CD4-positive, alpha-beta T cell treated with Interleukin-4 for 1 hour (primary cell): ENCODE data around the gene OSM.
"Not testable (repeated sequence)": the region's sequence is repeated elsewhere in the genome, so short reads cannot be mapped to it uniquely, and the experiment has no call there.

Source experiments
- DNase-seq, 2 donors: peaks; one replicate each; pipeline ENCODE4 v3.0.0-alpha.2; 2020 to 2022

Gene OSM

GRCh38 chr22:30241576-30242371, 24.9 kb downstream of the OSM start:
- no peak for DNase-seq

GRCh38 chr22:30240541-30241417, 25.9 kb downstream of the OSM start:
- DNase-seq, result no peak

GRCh38 chr22:30239488-30240405, 26.9 kb downstream of the OSM start:
- no peak for DNase-seq

- no peak for DNase-seq
Observed at GRCh38 chr22:30238661-30239487, 27.8 kb downstream of the OSM start.

- DNase-seq, result no peak
Observed at GRCh38 chr22:30238136-30238535, 28.5 kb downstream of the OSM start.

GRCh38 chr22:30236875-30237274, 29.8 kb downstream of the OSM start:
- DNase-seq, result no peak

GRCh38 chr22:30235687-30236170, 30.9 kb downstream of the OSM start:
- no peak for DNase-seq

GRCh38 chr22:30234786-30235470, 31.7 kb downstream of the OSM start:
- DNase-seq, result no peak

- DNase-seq, result not testable (repeated sequence)
Observed at GRCh38 chr22:30234325-30234724, 32.3 kb downstream of the OSM start.

- no peak for DNase-seq
Observed at GRCh38 chr22:30233582-30233981, 33.1 kb downstream of the OSM start.

- DNase-seq, result no peak
Observed at GRCh38 chr22:30232716-30233218, 33.9 kb downstream of the OSM start.

- no peak for DNase-seq
Observed at GRCh38 chr22:30230787-30231461, 35.7 kb downstream of the OSM start.

- no peak for DNase-seq
Observed at GRCh38 chr22:30230330-30230729, 36.3 kb downstream of the OSM start.

- DNase-seq, result no peak
Observed at GRCh38 chr22:30228509-30229359, 37.9 kb downstream of the OSM start.

GRCh38 chr22:30227438-30228228, 39.0 kb downstream of the OSM start:
- no peak for DNase-seq

- no peak for DNase-seq
Observed at GRCh38 chr22:30226192-30226832, 40.3 kb downstream of the OSM start.

- no peak for DNase-seq
Observed at GRCh38 chr22:30225220-30225927, 41.3 kb downstream of the OSM start.
